Uterus (tissue), 4 donors: ENCODE results near the gene LGALS1. TPM values are rescaled to one million over a fixed set of nuclear protein-coding genes. Genes with fewer than 3 reads are reported as not detected.

Experiments used
- DNase-seq, 2 donors: peaks; one replicate each; pipeline ENCODE4 v3.0.0-alpha.2; 2019 to 2020
- H3K27ac ChIP-seq, 2 donors: fragments of 200-600 bp; sonication (generic); 1 replicate in 1 of 2; 2 replicates in 1 of 2; pipeline ENCODE4 v1.5.1; 2016 to 2018
- H3K27me3 ChIP-seq, 2 donors: fragments of 200-600 bp; sonication (generic); one replicate each; pipeline ENCODE4 v1.5.1; 2018 to 2019; ENCODE audit warnings: control low read depth in 1 of 2
- H3K36me3 ChIP-seq, 2 donors: fragments of 200-600 bp; sonication (generic); one replicate each; pipeline ENCODE4 v1.5.1; 2019; ENCODE audit warnings: control low read depth in 1 of 2
- H3K4me1 ChIP-seq, 2 donors: fragments of 200-600 bp; sonication (generic); one replicate each; pipeline ENCODE4 v1.5.1; 2018 to 2019; ENCODE audit warnings: control low read depth in 1 of 2
- H3K4me3 ChIP-seq, 2 donors: fragments of 200-600 bp; sonication (generic); 1 replicate in 1 of 2; 2 replicates in 1 of 2; pipeline ENCODE4 v1.5.1; 2018 to 2019; ENCODE audit warnings: mild to moderate bottlenecking in 1 of 2
- H3K9me3 ChIP-seq, 2 donors: fragments of 200-600 bp; sonication (generic); one replicate each; pipeline ENCODE4 v1.5.1; 2019; ENCODE audit warnings: control low read depth in 1 of 2
- POLR2A ChIP-seq, 2 donors: fragments of 450-650 bp; IDR thresholded peaks; one replicate each; pipeline ENCODE4 v1.6.1; 2016; ENCODE audit warnings: antibody characterized with exemption in 2 of 2, mild to moderate bottlenecking in 1 of 2, moderate library complexity in 1 of 2
- intact Hi-C: fragments of 100-400 bp; cut with DNase I; formaldehyde crosslinking; loops from one replicate; pipeline ENCODE4 v1.15.1; 2023; ENCODE audit warnings: low total_unique reads
- total RNA-seq, 4 donors: library from RNA; depleted of rRNA in 3 of 4; stranded (reverse); fragments of >200 nt in 3 of 4; gene quantifications; one replicate each; pipeline versions ENCODE4 v1.1.0 to v1.2.4, GENCODE V29; 2014 to 2023
- TF ChIP-seq, protein P1 (sequence below), 4 experiments: fragments of 200-600 bp in 2 of 4; fragments of 450-650 bp in 2 of 4; sonication (generic) in 2 of 4; IDR thresholded peaks; one replicate each; pipeline ENCODE4 v1.5.1; 2016 to 2019; ENCODE audit warnings: antibody characterized with exemption in 4 of 4, mild to moderate bottlenecking in 2 of 4, moderate library complexity in 1 of 4
- donor health status: DM: yes; HTN: yes; CAD: no.

The LGALS1 gene
- total RNA-seq, 4 donors from 2014 or later: 1,421 to 3,100 (median 2,146) TPM

DNA sequence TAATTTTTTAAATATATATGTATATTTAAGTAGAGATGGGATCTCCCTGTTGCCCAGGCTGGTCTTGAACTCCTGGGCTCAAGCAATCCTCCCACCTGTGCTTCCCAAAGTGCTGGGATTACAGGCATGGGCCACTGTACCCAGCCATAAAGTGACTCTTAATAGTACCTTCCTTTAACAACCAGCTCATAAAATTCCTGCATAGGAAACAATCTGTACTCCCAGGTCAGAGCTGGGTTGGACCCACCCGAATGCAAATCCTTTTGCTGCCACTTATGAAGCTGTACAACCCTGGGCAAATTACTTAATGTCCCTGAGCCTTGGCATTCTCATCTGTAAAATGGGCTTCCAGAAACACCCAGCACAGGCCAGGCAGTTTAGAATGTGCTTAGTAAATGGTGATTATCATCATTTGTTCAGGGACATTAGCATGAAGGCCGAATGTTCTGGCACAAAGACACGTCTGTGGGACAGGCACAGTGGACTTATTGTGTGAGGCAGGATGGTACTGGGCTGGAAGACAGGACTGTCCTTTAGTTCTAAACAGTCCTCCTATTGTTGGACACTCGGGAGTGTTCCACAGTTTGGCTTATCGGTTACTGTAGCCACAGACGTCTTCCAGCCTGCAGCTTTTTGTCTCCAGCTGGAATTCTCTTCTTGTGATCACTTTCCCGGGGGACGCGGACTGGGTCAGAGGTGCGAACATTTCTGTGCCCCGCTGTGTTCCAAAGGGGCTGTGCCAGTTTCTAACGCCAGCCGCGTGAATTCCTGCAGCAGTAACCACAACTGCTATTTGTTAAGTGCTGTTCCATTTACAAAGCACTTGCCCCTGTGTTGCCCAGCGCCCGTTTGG lies 11.0 kb upstream of the LGALS1 start:
- Histone ChIP-seq H3K27me3 (no peaks in the 10 kb centered on the region), H3K4me3 (no peak overlapping the region), H3K27ac (no peak overlapping the region), H3K9me3 (no peaks in the 10 kb centered on the region), H3K4me1 (peaks cover 0 to 7% of the 10 kb centered on the region in 2 donors), H3K36me3 (no peaks in the 10 kb centered on the region)
- intact Hi-C loops: no loop called here
- TF ChIP-seq, protein P1, sequence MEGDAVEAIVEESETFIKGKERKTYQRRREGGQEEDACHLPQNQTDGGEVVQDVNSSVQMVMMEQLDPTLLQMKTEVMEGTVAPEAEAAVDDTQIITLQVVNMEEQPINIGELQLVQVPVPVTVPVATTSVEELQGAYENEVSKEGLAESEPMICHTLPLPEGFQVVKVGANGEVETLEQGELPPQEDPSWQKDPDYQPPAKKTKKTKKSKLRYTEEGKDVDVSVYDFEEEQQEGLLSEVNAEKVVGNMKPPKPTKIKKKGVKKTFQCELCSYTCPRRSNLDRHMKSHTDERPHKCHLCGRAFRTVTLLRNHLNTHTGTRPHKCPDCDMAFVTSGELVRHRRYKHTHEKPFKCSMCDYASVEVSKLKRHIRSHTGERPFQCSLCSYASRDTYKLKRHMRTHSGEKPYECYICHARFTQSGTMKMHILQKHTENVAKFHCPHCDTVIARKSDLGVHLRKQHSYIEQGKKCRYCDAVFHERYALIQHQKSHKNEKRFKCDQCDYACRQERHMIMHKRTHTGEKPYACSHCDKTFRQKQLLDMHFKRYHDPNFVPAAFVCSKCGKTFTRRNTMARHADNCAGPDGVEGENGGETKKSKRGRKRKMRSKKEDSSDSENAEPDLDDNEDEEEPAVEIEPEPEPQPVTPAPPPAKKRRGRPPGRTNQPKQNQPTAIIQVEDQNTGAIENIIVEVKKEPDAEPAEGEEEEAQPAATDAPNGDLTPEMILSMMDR (IDR thresholded peaks at IDR 0.05): no peak
- TF ChIP-seq POLR2A (IDR thresholded peaks at IDR 0.05): no peak
- no peak for DNase-seq

DNA sequence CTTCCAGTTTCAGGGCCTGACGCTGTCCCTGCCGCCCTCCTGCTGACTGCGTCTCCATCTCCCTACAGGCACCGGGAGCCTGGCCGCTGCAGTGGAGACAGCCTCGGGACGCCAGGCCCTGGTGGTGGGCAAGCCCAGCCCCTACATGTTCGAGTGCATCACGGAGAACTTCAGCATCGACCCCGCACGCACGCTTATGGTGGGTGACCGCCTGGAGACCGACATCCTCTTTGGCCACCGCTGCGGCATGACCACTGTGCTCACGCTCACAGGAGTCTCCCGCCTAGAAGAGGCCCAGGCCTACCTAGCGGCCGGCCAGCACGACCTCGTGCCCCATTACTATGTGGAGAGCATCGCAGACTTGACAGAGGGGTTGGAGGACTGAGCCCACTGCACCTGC lies 9.9 kb upstream of the LGALS1 start:
- DNase-seq: no peak
- Histone ChIP-seq H3K4me1 (peaks cover 0 to under 1% of the 10 kb centered on the region in 2 donors), H3K27me3 (no peaks in the 10 kb centered on the region), H3K36me3 (no peaks in the 10 kb centered on the region), H3K27ac (no peak overlapping the region), H3K9me3 (no peaks in the 10 kb centered on the region), H3K4me3 (no peak overlapping the region)
- intact Hi-C loops: no loop called here
- no peak for TF ChIP-seq POLR2A (IDR thresholded peaks at IDR 0.05)
- TF ChIP-seq, protein P1 (IDR thresholded peaks at IDR 0.05): no peak

DNA sequence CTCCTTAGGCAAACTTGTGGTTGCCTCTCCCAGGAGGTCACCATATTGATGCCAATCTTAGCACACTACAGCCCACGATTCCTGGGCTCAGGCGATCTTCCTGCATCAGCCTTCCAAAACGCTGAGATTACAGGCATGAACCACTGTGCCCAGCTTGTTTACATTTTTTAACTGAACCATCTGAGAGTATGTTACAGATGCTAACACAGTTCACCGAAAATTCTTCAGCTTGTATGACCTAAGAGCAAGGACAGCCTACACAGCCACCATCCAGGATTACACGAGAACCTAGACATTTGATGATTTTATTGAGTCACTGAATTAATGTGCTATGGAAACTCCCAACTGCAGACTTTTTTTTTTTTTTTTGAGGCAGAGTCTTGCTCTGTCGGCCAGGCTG lies 5.8 kb upstream of the LGALS1 start:
- H3K4me3 ChIP-seq: no peak overlapping the region
- H3K27ac ChIP-seq: no peak overlapping the region
- intact Hi-C loops: no loop called here
- no peaks in the 10 kb centered on the region for H3K36me3 ChIP-seq
- H3K9me3 ChIP-seq: no peaks in the 10 kb centered on the region
- peaks cover 0 to 9% of the 10 kb centered on the region in 2 donors for H3K4me1 ChIP-seq
- no peak for DNase-seq
- TF ChIP-seq POLR2A (IDR thresholded peaks at IDR 0.05): no peak
- TF ChIP-seq, protein P1 (IDR thresholded peaks at IDR 0.05): no peak
- no peaks in the 10 kb centered on the region for H3K27me3 ChIP-seq

DNA sequence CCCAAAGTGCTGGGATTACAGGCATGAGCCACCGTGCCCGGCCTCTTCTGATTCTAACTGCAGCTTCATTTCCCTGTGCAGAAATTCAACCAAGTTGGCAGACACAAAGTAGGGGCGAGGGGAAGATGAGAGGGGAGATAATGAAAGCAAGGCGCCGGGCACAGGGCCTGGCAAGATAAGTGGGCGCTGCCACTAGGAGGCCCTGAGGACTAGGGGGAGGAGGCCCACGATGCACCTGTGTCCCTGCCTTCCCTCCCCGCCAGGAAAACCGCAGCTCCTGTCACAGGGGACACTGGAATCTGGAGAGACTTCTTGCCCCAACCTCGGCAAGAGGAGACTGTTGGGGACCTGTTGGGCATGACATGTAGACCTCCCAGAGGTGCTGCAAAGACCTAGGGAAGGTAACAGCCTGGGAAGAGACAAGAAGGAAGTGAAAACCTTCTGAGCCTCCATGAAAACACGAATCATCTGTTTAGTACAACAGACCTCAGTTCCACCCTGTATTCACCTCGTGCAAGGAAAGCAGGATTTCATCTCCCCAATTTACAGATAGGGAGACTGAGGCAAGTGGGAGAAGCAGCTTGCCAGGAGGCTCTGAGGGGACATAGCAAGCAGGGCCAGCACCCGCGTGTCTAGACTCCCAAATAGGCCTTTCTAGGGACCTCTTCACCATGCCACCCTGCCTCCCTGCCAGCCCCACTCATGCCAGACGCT lies 3.1 kb upstream of the LGALS1 start:
- Histone ChIP-seq H3K4me3 (no peak overlapping the region), H3K27me3 (no peaks in the 10 kb centered on the region), H3K9me3 (no peaks in the 10 kb centered on the region), H3K4me1 (peaks cover under 1 to 9% of the 10 kb centered on the region in 2 donors), H3K27ac (peak overlapping the region; percentile 93 to 99), H3K36me3 (no peaks in the 10 kb centered on the region)
- no peak for DNase-seq
- TF ChIP-seq POLR2A (IDR thresholded peaks at IDR 0.05): no peak
- intact Hi-C loops: no loop called here

DNA sequence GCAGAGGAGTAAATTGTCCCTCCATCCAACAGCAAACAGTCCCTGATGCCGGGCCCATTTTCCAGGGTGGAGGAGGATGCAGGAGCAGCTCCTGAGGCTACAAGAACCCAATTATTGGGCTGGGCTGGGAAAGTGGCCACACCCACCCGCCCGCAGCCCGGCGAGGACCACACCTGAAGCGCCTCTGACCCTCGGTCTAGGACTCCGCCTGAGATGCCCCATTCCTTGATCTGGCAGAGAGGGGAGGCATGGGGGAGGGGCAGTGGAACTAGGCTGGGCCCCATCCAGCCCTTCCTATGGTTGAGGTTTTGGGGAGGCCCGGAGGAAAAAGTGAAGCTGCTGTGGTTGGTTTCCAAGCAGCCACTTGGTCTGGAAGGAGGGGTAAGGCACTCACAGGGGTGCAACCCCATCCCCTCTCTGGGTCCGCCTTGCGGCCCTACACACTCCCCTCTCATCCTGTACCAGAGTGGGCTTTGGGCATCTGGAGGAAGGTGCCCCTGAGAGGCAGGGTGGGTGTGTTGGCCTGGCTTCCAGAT lies 2.4 kb upstream of the LGALS1 start:
- H3K4me1 ChIP-seq: peaks cover 3 to 14% of the 10 kb centered on the region in 2 donors
- TF ChIP-seq, protein P1 (IDR thresholded peaks at IDR 0.05): no peak
- no peak for TF ChIP-seq POLR2A (IDR thresholded peaks at IDR 0.05)
- intact Hi-C loops: no loop called here

More for the DNA sequence above, 2.4 kb upstream of the LGALS1 start:
- Histone ChIP-seq H3K27me3 (no peaks in the 10 kb centered on the region), H3K36me3 (no peaks in the 10 kb centered on the region), H3K4me3 (no peak overlapping the region), H3K9me3 (no peaks in the 10 kb centered on the region), H3K27ac (peak overlapping the region; percentile 93 to 99)
- no peak for DNase-seq
